Fibroblast of villous mesenchyme (primary cell): ENCODE measurements around the gene ZNF536. TPM values are rescaled to one million over a fixed set of nuclear protein-coding genes. Genes with fewer than 3 reads are reported as not detected.

Source experiments
- DNase-seq: peaks from one replicate; pipeline ENCODE4 v3.0.0-alpha.2; 2010; ENCODE audit warnings: low read depth
- H3K4me3 ChIP-seq: 2 replicates; pipeline ENCODE4 v1.5.1; 2011; ENCODE audit warnings: low read depth, mild to moderate bottlenecking, low read length
- total RNA-seq: library from RNA; depleted of rRNA; stranded (reverse); fragments of >200 nt; gene quantifications from 2 replicates; pipeline ENCODE4 v1.2.3, GENCODE V29; 2012
- TF ChIP-seq, protein P1 (sequence below): IDR thresholded peaks from 2 replicates; pipeline ENCODE4 v1.5.1; 2012; ENCODE audit warnings: low read depth, mild to moderate bottlenecking, low read length; ENCODE audit not compliant: insufficient read depth

The ZNF536 gene
- total RNA-seq, 1 donor = not detected

DNA sequence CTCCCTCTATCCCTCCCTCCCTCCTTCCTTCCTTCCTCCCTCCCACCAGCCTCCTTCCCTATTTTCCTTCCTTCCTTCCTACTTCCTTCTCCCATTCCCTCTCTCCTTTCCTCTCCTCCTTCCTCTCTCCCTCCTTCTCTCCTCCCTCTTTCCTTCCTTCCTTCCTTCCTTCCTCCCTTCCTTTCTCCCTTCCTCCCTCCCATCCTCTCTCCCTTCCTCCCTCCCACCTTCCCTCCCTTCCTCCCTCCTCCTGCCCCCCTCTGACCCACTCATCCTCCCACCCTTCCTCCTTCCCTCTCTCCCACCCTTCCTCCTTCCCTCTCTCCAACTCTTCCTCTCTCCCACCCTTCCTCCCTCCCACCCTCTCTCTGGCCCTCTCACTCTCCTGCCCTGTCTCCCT, 132.1 kb downstream of the ZNF536 start:
- DNase-seq = no peak
- TF ChIP-seq, protein P1, sequence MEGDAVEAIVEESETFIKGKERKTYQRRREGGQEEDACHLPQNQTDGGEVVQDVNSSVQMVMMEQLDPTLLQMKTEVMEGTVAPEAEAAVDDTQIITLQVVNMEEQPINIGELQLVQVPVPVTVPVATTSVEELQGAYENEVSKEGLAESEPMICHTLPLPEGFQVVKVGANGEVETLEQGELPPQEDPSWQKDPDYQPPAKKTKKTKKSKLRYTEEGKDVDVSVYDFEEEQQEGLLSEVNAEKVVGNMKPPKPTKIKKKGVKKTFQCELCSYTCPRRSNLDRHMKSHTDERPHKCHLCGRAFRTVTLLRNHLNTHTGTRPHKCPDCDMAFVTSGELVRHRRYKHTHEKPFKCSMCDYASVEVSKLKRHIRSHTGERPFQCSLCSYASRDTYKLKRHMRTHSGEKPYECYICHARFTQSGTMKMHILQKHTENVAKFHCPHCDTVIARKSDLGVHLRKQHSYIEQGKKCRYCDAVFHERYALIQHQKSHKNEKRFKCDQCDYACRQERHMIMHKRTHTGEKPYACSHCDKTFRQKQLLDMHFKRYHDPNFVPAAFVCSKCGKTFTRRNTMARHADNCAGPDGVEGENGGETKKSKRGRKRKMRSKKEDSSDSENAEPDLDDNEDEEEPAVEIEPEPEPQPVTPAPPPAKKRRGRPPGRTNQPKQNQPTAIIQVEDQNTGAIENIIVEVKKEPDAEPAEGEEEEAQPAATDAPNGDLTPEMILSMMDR = no peak
- H3K4me3 ChIP-seq = no peak overlapping the region

DNA sequence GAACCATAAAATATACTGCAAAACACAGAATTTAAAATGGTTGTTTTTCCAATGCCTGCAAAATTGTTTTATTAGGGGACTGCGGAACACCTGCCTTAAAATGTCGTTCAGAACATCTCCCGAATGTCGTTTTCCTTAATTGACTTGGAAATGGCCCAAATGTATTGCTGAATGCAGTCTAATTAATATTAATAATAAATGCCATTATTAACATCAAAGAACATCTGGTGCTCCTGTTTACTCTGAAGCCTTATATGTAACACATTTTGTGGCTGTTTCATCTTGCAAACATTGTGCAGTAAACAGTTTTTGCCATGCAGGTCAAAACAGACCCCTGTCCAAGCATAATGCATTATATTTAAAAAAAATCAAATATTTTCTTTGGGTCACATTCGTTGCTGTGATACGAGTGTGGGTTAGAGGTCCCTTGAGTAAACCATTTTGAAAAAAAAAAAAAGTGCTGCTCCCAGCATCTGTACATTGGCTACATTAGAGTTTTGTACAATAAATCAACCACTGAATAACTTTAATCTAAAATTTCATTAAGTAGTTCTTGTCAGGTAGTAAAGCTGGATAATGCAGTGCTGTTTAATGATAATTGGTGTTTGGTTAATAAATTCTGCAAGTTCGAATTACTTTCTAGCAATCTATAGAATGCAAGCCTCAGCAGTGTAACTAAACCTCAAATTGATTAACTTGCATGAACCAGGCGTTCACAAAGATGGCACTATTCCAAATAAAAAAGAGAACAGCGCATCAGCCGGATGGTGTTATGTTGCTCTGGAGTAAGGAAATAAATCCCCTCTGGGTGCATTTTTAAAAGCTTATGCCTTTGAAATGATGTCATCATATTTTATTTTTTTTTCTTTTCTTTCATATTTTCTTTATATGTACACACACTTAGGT, 140.2 kb downstream of the ZNF536 start:
- no peak for DNase-seq
- H3K4me3 ChIP-seq = no peak overlapping the region
- TF ChIP-seq, protein P1 = no peak

DNA sequence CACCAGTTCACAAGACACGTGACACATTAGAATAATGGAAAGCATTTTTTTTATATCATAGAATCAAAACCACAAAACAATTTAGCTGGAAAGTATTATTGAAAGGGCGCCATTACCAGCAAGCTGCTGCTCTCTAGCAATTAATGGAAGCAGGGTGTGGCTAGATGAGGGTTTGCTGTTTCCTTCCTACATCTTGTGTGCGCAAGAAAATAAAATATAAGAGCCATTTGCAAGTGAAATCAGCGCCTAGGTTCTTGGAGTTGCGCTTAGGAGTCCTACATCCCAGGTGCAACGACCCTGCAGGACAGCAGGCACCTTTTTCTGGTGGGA, 140.9 kb downstream of the ZNF536 start:
- TF ChIP-seq, protein P1 = no peak

DNA sequence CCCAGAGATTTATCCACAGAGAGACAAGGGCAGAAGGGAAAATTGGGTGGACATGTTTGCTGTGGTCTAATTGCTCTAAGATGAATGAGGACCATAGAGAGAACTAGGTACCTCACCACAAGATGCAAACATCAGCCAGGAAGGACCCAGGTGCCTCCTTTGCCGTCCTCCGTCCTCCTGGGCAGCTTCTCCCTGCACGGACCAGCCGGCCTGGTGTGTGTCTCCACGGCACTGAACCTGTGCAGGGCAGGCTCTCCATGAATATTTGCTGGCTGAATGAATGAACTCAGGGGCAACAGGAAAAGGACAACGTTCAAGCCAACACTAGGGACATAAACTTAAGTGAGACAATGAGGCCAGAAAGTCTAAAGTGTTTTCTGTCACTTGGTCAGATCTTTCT, 143.9 kb downstream of the ZNF536 start:
- no peak overlapping the region for H3K4me3 ChIP-seq
- DNase-seq = no peak
- TF ChIP-seq, protein P1 = no peak

More for the DNA sequence above, 140.9 kb downstream of the ZNF536 start:
- DNase-seq = no peak
- H3K4me3 ChIP-seq = no peak overlapping the region

DNA sequence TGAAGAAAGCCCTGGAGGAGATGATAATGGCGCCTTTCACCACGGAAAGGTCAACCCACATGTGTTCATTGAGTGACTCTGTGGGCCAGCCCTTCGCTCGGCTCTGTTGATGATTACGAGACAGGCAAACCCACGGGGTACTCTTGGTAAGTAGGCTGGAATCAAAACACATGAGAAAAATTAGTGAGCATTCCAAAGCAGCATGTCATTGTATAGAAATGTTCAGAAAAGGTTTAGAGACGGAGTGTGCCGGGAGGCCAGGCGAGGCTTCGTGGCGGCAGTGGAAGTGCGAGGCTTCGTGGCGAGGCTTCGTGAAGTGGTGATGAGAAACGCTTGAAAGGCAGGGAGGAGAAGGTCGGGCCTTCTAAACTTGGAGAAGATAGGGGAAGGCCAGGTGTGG, 144.3 kb downstream of the ZNF536 start:
- no peak overlapping the region for H3K4me3 ChIP-seq
- no peak for DNase-seq
- TF ChIP-seq, protein P1 = no peak

DNA sequence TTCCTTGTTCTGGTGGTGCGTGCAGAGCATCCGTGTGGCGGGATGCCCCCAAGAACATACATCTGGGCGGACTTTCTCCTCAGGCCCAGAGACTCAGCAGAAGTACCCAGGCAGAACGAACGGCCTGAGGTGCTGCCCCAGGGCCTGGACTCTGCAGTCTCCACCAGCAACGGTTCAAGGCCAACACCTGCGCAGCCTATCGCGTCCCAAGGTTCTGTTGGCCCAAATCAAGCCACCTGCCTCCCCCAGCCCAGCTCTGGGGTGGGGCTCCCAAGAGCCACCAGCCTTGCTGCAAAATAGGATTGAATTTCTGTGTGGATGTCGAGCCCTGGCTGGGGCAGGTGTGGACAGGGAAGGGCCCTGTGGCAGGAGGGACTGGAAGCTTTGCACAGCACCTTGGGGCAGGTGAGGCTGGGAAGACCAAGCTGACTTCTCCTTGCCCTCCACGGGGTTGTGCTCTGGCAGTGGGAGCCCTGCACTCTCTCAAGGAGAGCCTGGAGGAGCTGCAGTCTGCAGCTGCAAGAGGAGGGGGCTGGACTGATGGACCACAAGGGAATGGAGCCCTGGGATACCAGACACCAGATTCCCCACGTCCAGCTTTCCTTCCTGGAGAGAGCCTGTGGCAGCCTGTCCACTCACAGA, 146.9 kb downstream of the ZNF536 start:
- DNase-seq = no peak
- H3K4me3 ChIP-seq = no peak overlapping the region
- TF ChIP-seq, protein P1 = no peak
